GM21367 (cell line): ENCODE measurements around the gene MYO3A.
"Not testable (repeated sequence)": the region's sequence is repeated elsewhere in the genome, so short reads cannot be mapped to it uniquely, and the experiment has no call there.

Experiments used
- ATAC-seq: cut with Tn5 transposase; IDR thresholded peaks from one replicate; pipeline ENCODE4 v1.9.1; 2021; ENCODE audit not compliant: unreplicated experiment

Gene MYO3A

DNA sequence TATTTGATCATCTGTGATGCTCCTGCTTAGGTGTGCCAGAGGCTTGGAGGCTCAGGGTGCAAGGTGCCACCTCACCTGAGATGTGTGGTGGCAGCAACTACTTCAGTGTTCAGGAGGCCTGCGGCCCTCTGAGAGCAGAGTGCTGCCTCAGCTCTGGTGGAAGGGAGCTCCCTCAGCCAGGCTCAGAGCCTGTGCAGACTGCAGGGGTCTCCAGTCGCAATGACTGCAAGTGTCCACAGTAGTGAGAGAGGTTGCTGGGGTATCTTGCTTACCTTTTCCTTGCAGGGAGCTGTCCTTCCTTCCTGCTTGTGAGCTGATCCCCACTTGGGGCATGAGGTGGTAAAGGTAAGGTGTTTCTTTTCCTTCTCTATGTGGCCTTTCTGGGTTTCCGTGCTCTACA is 151.5 kb downstream of the MYO3A start:
- ATAC-seq, result no peak

DNA sequence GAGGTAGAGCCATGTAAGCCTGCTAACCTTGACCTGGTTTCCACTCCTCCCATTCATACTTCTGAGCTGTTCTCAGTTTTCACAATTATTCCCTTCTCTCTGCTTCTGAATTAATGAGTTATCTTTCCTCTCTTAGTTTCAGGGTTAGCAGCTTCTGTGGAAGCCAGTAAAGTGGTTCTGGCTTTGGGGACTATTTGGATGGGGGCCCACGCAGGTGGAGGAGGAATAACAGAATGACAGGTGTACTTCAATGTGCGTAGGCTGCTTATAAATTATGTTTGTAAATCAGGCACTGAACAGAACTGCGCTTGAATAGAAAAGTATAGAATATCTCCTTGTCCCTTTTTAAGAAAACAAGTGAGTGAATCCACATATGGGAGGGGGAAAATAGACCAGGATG is 153.6 kb downstream of the MYO3A start:
- ATAC-seq, result no peak

DNA sequence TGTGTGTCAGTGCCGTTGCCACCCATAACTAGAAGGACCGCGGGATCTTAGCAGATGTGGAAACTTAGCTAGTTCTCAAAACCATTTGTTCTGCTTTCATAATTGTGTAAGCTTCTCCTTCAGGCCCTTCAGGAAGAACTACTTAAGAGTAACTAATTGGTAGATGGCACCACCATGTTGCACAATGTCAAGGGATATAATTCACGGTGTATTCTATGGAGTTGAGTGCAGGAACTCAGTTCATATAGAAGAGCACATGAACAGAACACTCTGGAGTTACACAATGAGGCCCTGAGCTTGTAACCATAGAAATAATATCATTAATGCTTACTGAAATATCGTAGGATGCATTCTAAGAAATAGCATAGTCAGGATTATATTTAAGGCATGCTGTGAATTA is 156.0 kb downstream of the MYO3A start:
- ATAC-seq, result no peak

DNA sequence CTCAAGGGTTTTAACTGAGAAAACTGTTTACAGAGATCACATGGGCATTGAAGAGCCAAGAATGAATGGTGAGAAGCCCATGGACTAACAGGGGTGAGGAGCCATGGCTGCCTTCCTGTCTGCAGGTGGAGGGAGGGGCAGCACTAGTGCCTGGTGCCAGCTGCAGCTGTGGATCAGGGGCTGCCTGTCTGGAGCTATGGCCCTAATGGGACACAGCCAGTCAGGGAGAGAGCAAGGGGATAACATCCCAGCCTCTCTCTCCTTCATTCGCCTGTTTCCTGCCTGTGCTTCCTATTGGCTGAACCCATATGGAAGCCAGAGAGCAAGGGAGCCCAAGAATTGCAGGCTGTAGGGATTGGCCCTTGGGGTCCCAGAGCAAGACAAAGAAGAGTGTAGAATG is 156.7 kb downstream of the MYO3A start:
- ATAC-seq, result no peak

DNA sequence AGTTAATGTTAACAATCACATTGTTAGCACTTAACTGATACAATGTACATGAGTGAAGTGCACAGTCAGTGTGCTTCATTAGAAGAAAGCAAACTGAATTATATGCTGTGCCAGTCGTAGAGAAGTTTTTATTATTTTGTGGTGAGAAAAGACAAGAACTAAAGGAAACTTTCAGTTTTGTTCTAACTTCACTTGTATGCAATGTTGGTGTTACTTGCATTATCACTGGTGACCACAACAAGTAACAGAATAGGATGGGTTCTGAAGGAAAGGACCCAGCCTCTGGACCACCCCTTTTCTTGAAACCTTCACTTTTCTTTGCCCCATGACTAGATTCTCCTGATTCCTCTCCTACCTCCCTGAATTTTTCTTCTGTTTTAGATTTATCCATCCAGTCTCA is 159.2 kb downstream of the MYO3A start:
- ATAC-seq, result no peak

DNA sequence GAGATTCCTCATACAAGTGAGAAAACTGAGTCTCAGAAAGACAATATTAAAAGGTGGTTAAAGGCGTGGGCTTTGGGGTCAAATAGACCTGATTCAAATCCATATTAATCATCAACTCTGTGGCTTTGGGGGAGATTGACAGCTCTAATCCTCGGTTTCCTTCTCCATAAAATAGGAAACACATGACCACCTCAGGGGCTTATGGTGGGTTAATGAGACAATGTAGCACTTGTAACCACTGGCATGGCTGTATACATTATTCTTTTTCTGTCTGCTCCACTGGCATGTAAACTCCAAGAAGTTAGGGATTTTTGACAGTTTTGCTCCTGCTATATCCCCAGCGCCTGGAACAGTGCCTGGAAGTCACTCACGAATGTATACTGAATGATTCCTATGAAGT is 161.8 kb downstream of the MYO3A start:
- no peak for ATAC-seq

DNA sequence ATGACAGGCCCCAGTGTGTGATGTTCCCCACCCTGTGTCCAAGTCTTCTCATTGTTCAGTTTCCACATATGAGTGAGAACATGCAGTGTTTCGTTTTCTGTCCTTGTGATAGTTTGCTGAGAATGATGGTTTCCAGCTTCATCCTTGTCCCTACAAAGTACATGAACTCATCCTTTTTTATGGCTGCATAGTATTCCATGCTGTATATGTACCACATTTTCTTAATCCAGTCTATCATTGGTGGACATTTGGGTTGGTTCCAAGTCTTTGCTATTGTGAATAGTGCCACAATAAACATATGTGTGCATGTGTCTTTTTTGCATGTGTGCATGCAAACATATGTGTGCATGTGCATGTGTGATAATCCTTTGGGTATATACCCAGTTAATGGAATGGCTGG is 163.5 kb downstream of the MYO3A start:
- ATAC-seq, result not testable (repeated sequence)

DNA sequence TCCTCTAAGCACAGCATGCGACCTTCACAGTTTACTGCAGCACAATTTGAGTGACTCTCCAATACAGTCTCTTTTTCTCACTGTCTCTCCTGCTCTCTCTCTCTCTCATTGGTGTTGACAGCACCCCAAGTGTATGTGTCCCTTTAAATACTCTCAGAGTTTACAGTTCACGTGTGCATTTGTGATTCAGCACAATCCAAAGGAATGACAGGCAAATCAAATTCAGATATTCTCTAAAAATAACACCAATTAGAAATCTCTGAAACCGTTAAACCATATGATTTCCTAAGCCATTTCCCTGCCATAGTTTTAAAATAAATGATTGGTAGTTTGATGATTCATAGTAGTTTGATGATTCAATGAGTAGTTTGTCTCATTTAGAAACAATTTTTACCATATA is 178.5 kb downstream of the MYO3A start:
- ATAC-seq, result no peak

DNA sequence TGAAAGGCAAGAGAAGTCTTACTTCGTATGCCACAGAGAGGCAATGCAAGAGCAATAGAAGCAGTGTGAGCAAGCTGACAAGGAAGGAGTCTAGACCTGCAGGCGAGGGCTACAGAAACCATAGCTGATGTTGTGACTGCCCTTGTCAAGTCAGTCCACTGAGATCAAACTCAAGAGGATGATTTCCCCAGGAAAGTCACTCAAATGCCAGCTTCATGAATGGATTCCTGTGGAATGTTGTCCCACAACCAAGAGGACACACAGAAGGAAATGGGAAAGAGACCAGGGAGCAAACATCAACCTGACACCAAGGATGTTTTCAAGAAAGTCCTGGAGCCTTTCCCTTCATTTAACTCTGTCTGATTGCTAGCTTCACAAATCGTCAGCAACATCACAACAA is 204.6 kb downstream of the MYO3A start:
- no peak for ATAC-seq

DNA sequence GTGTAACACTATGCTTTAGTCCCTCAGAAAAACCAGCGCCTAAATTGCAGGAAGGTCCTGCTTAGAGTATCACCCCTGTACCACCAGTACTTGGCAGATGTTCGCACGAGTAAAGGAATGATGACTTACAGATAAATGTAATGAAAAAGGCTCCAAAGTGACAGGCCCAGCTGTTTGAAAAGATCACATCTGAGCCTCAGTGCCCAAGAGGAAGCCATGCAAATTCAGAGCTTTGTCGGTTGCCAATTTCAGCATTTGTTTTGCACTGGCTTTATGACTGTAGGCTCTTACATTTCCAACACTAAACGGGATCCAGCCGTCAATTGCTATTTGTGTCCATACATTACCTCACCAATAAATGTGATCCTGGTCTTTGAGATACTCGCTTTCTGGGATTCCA is 222.0 kb downstream of the MYO3A start:
- ATAC-seq, result no peak

DNA sequence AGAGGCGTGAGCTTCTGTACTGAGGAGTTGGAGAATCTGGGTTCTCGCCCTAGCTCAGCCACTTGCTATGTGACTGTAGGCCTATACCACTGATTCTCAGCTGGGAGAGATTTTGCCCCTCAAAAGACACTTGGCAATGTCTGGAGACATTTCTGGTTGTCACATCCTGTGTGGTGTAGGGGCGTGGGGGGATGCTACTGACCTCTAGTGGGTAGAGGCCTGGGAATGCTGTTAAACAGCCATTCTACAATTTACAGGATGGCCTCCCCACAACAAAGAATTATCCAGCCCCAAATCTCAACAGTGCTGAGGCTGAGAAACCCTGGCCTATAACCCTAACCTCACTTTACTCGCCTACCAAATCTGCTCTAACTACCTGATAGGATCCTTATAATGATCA is 223.7 kb downstream of the MYO3A start:
- no peak for ATAC-seq

DNA sequence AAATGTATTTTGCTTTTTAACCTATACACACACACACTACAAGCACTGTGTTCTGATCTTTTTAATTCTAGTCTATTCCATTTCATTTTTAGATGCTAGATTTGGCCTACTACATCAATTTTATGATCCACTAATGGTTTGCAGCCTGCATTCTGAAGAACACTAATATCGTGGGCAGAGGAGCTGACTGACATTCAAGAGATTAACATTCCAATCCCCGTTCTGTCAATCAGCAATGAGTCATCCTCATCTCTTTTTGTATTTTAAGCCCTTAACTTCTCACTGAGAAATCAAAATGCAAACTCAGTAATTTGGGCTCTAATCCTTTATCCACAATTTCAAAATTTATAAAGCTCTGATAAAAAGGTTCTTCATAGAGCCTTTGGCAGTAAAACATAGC is 235.4 kb downstream of the MYO3A start:
- ATAC-seq, result no peak

DNA sequence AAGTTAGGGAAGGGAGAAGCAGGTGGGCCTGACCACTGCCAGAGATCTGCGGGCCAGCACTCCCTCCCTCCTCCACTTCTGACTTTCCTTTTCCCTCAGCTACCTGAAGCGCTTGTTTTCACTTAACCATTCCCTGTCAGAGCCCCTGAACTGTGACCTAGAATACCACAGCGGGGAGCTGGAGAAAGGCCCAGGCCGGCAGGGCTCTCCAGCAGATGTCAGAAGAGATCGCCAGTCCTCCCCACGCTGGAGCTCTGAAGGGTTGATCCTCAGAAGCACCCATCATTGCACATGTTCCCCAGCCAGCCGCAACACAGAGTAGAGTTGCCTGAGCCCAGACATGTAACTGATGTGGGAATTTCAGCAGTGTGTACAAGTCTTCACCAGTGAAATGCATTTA is 238.1 kb downstream of the MYO3A start:
- no peak for ATAC-seq

DNA sequence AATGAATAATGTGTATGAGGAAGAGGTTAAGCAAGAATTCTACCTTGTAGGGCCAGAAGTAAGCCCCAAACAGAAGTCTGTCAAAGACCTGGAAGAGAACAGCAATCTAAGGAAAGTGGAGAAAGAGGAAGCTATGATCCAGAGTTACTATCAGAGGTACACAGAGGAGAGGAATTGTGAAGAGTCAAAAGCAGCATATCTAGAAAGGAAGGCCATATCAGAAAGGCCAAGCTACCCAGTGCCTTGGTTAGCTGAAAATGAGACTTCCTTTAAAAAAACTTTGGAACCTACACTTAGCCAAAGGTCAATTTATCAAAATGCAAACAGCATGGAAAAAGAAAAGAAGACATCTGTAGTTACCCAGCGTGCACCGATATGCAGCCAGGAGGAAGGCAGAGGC is 239.8 kb downstream of the MYO3A start:
- ATAC-seq, result no peak

DNA sequence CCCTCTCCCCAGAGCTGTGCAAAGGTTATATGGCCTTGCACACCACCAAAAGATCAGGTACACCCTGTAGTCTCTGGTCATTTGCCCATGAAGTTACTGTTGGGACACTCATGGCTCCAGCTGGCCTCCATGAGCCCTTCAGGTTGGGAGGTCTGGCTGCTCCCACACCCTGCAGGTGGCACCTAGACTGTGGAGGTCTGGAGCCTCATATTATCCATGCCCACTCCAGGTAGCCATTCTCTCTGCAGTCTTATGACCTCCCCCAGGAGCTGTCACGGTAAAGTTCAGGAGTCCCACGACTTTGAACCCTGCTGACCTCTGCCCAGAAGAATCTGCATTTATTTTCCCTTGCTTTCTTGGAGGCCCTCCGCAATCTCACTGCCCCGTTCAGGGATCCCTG is 243.3 kb downstream of the MYO3A start:
- ATAC-seq, result no peak

DNA sequence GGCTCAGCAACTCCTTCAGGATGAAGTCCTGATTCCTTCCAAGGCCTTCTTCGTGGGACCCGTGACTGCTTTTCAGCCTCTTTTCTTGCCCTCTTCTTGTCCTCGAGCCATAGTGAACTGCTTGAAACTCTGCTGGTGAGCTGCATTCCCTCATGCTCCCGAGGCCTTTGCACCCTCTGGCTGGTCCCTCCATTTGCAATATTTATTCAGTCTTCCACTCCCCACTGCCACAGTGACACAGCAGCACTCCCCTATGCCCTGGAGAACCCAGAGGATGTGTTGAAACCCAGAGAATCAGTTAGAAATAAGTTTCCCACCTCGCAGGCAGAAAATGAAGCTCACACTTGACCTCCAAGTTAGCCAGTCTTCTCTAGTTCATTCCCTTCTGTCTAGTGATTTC is 260.2 kb downstream of the MYO3A start:
- no peak for ATAC-seq

DNA sequence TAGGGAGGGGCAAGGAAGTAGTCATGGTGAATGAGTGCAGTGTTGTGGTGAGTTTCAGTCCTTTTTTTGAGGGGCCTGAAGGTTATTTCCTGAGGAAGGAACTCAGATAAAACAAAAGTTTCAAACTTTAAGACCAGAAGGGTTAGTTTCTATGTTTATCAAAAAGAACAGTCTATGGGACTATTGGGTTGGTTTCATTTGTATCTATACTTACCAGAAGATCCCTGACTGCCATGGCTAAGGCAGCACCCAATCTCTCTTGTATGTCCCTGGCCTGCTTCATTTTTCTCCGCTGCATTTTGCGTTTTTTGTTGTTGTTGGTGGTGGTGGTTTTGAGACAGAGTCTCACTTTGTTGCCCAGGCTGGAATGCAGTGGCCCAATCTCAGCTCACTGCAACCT is 263.2 kb downstream of the MYO3A start:
- ATAC-seq, result no peak

DNA sequence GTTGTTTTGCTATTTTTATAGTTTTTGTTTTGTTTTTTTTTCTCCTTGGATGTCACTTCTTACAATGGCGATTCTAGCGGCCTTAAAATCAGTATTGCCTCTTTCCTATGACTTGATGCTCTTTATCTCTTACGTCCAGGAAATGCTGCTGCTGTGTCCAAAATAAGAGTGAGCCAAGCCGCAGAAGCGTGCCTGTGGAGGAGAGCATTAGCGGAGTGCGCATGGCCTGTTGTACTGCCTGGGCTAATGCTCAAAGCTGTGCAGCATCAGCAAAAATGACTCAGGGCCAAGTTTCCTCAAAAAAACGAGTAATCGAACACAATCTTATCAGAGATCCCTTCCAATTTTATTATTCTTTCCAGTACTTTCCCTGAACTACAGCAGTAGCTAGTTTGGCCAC is 264.1 kb downstream of the MYO3A start:
- ATAC-seq, result no peak

DNA sequence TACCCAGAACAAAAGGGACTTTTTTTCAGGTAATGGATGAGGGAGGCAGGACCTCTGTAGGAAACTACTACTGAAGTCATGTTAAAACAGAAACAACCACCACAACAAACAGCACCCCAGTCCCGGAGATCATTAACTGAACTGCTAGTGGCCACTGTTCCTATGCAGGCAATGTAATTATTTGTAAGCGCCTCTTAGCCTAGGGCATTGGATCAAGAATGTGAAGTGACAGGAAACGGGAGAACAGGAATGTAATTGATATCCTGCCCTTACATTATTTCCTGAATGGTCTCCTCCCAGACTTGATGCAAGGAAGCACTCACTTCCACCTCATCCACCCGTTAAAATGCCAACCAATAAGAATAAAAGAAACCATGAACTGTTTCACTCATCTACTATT is 265.8 kb downstream of the MYO3A start:
- no peak for ATAC-seq

DNA sequence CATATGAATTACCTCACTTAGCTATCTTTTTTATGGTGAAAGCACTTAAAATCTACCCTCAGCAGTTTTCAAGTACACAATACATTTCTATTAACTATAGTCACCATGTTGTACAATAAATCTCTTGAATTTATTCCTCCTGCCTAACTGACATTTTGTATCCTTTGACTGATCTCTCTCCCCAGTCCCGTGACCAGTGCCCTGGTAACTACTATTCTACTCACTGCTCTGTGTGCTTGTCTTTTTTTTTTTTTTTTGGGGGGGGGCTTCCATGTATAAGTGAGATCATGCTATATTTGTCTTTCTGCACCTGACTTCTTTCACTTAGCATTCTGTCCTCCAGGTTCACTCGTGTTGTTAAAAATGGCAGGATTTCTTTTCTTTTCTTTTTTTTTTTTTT is 271.2 kb downstream of the MYO3A start:
- ATAC-seq, result no peak

DNA sequence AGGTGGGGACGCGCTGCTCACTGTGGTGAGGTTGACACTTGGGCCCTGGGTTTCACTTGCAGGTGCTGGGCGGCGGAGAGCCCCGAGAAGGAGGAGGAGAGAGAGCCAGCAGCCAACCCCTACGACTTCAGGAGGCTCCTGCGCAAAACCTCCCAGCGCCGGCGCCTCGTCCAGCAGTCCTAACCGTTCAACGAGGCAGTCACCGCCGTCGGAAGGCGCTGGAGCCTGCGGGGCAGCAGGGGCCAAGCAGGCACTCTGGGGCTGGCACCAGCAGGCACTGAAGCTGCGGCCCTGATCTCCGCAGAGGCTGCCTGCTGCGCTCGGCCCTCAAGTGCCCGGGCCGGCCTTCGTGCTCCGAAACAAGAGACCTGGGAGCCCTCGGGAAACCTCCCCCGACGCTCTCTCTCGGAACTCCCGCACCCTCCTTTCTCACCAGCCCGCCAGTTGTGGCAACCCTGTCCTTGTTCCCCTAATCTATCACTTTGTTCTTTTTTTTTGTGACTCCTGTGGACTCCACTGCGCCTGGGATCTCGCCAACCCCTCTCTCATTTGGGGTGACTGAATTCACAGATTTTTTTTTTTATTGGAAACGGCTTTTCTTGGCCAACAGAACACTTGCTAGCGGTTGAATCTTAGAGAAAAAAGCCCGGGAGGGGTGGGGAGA is 277.9 kb downstream of the MYO3A start:
- ATAC-seq, result no peak

DNA sequence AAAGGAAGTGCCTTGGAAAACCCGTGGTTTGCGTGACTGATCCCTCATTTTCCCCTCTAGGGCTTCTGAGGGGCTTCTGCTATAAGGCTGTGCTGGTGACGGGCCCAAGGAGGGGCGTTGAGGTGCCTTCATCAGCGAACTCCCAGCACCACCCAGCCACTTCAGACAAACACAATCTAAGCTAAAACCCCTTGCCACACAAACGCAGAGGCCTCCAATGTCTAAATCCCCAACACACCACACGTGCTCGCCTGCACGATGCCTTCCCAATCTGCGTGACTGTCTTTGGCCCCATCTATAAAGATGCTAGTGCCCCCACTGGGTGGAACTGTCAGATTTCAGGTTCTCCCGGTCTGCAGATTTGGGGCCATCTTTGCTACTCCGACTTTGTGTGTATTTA is 278.5 kb downstream of the MYO3A start:
- ATAC-seq, result no peak

DNA sequence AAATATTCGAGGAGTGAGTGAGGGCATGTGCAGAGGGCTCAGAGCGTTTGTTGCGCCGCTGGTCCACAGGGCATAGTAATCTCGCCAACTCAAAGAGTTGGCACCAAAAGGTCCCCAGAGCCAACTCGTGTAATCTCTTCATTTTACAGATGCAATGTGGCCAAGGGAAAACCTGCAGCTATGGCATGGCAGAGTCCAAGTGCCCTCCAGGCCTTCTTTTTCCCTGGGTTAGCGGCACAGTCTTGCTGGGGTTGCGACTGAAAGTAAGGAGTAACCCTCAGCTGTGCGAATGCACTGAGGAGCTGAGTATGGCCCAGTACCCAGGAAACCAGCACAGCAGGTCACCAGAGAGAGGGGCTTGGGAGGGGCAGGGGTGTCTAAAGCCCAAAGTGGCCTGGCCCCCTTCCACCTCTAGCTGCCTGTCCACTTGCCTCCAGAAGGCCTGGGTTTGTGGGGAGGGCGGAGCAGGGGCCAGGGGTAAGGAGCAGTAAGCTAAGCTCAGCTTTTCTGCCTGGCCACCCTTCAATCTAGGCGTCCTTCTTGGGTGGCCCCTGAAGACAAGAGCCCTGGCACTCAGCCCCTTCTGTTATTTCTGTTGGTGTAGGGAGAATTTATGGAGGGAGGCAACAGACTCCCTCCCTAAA is 279.2 kb downstream of the MYO3A start:
- no peak for ATAC-seq
